Spleen (tissue), 7 donors: ENCODE results near the gene DPP9.

ENCODE experiments used
- POLR2A ChIP-seq, 3 donors: fragments of 450-650 bp; IDR thresholded peaks; one replicate each; pipeline ENCODE4 v1.5.1; 2017; ENCODE audit warnings: antibody characterized with exemption in 3 of 3, mild to moderate bottlenecking in 1 of 3
- POLR2AphosphoS5 ChIP-seq, 3 donors: sonication (generic); formaldehyde crosslinking; IDR thresholded peaks; one replicate each; pipeline ENCODE4 v1.5.1; 2017; ENCODE audit warnings: antibody characterized with exemption in 3 of 3
- TF ChIP-seq, protein P1 (sequence below), 11 experiments: fragments of 200-600 bp in 7 of 11; fragments of 450-650 bp in 4 of 11; sonication (generic) in 4 of 11; IDR thresholded peaks in 8 of 11; conservative IDR thresholded peaks in 3 of 11; 1 replicate in 7 of 11; 2 replicates in 4 of 11; pipeline versions ENCODE4 v1.4.0 to v1.8.0; 2016 to 2021; ENCODE audit warnings: antibody characterized with exemption in 11 of 11, inconsistent platforms in 4 of 11, mild to moderate bottlenecking in 1 of 11
- donor health status: DM: no; HTN: no; CAD: no; lungs with moderate emphysema.
- donor health status: DM: no; HTN: no; CAD: no.
- donor health status: DM: no; HTN: no; CAD: no.

DNA sequence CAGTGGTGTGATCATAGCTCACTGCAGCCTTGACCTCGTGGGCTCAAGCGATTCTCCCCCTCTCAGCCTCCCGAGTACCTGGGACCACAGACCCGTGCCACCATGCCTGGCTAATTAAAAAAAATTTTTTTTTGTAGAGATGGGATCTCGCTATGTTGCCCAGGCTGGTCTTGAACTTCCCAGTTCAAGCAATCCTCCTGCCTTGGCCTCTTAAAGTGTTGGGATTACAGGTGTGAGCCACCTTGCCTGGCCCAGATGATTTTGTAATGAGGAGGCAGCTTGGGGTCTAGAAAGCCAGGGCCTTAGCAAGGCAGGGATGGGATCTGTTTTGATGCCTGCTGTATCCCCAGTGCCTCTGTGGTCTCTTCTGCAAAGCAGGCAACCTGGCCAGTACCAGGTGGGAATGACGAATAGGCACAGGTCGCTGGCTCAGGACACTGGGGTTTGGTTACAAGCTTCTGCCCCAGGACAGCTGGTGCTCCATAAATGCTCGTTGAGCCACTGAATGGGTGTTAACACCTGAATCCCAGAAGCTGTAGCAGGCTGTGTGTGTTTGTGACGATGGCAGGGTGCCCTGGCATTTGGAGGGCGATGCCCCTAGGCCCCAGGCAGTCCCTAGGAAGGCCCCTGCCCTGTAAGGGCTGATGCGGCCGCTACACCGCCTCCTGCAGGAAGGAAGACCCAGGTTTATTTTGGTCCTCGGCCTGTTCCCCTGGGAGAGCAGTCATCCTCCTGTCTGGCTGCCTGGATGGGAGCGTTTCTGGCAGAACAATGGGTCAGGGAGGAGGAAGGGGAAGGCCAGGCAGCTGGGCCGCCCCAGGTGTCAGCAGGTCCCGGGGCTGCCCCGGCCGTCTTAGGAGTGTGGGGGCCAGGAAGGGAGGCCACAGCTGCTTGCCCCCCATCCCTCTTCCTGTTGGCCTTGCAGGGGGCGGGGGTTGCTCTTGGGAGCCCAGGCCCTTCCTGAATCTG is 75.7 kb downstream of the DPP9 start:
- TF ChIP-seq, protein P1, sequence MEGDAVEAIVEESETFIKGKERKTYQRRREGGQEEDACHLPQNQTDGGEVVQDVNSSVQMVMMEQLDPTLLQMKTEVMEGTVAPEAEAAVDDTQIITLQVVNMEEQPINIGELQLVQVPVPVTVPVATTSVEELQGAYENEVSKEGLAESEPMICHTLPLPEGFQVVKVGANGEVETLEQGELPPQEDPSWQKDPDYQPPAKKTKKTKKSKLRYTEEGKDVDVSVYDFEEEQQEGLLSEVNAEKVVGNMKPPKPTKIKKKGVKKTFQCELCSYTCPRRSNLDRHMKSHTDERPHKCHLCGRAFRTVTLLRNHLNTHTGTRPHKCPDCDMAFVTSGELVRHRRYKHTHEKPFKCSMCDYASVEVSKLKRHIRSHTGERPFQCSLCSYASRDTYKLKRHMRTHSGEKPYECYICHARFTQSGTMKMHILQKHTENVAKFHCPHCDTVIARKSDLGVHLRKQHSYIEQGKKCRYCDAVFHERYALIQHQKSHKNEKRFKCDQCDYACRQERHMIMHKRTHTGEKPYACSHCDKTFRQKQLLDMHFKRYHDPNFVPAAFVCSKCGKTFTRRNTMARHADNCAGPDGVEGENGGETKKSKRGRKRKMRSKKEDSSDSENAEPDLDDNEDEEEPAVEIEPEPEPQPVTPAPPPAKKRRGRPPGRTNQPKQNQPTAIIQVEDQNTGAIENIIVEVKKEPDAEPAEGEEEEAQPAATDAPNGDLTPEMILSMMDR (IDR thresholded peaks at IDR 0.05 in 8 of 11, conservative IDR thresholded peaks at IDR 0.05 in 3 of 11): peak in 6 of 11 experiments; percentile 10 to 36 (median 24)
- peak; percentile 83 to 90 (median 90) for TF ChIP-seq POLR2AphosphoS5 (IDR thresholded peaks at IDR 0.05)
- no peak for TF ChIP-seq POLR2A (IDR thresholded peaks at IDR 0.05)
